RWPE1 (cell line): Measurements from ENCODE around the gene PCDHB8.
"Not testable (repeated sequence)": the region's sequence is repeated elsewhere in the genome, so short reads cannot be mapped to it uniquely, and the experiment has no call there.

Experiments used
- CTCF ChIA-PET: fragments of 350-600 bp; sonication (Branson Sonifier 250); formaldehyde crosslinking; extraction: SDS; loops from one replicate; lab custom pipeline; 2021; lab: Yijun Ruan, JAX
- POLR2A ChIA-PET: fragments of 400-600 bp; formaldehyde crosslinking; extraction: SDS; loops from one replicate; lab custom pipeline; 2020; ENCODE audit warnings: antibody characterized with exemption; ENCODE audit not compliant: low non-redundant PET; lab: Yijun Ruan, JAX
- DNase-seq: peaks from one replicate; pipeline ENCODE4 v3.0.0; 2012; ENCODE audit warnings: low spot score
- H3K27ac ChIP-seq: fragments of 450-650 bp; 2 replicates; pipeline ENCODE4 v1.5.1; 2017
- CTCF ChIP-seq: fragments of 450-650 bp; conservative IDR thresholded peaks from 2 replicates; pipeline ENCODE4 v1.5.1; 2017; ENCODE audit warnings: low read depth, mild to moderate bottlenecking

PCDHB8 gene

GRCh38 chr5:141213656-141214339 lies 36.2 kb downstream of the PCDHB8 start, which contains the start of gene PCDHB13:
PCDHB13 (plus strand) TSS chr5:141213919; CDS start chr5:141214124, 205 bp downstream.
- peak; percentile 66 for TF ChIP-seq CTCF
- POLR2A ChIA-PET, H3K27ac ChIP-seq, DNase-seq: not testable (repeated sequence)
- CTCF ChIA-PET = interaction anchor here (0.7 to 1.2 kb wide), 6 partner anchors 17 to 1986 kb away, joined by 3 read pairs; no protein-coding TSS in a partner anchor

DNA sequence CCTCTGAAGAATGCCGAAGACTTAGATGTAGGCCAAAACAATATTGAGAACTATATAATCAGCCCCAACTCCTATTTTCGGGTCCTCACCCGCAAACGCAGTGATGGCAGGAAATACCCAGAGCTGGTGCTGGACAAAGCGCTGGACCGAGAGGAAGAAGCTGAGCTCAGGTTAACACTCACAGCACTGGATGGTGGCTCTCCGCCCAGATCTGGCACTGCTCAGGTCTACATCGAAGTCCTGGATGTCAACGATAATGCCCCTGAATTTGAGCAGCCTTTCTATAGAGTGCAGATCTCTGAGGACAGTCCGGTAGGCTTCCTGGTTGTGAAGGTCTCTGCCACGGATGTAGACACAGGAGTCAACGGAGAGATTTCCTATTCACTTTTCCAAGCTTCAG lies 37.0 kb downstream of the PCDHB8 start:
- CTCF ChIA-PET, DNase-seq, POLR2A ChIA-PET, H3K27ac ChIP-seq: not testable (repeated sequence)

DNA sequence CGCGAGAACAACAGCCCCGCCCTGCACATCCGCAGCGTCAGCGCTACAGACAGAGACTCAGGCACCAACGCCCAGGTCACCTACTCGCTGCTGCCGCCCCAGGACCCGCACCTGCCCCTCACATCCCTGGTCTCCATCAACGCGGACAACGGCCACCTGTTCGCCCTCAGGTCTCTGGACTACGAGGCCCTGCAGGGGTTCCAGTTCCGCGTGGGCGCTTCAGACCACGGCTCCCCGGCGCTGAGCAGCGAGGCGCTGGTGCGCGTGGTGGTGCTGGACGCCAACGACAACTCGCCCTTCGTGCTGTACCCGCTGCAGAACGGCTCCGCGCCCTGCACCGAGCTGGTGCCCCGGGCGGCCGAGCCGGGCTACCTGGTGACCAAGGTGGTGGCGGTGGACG lies 37.9 kb downstream of the PCDHB8 start:
- CTCF ChIA-PET, H3K27ac ChIP-seq, DNase-seq, POLR2A ChIA-PET: not testable (repeated sequence)

- DNase-seq, H3K27ac ChIP-seq, POLR2A ChIA-PET, CTCF ChIA-PET: not testable (repeated sequence)
Measured at GRCh38 chr5:141216035-141216434, 38.4 kb downstream of the PCDHB8 start.

DNA sequence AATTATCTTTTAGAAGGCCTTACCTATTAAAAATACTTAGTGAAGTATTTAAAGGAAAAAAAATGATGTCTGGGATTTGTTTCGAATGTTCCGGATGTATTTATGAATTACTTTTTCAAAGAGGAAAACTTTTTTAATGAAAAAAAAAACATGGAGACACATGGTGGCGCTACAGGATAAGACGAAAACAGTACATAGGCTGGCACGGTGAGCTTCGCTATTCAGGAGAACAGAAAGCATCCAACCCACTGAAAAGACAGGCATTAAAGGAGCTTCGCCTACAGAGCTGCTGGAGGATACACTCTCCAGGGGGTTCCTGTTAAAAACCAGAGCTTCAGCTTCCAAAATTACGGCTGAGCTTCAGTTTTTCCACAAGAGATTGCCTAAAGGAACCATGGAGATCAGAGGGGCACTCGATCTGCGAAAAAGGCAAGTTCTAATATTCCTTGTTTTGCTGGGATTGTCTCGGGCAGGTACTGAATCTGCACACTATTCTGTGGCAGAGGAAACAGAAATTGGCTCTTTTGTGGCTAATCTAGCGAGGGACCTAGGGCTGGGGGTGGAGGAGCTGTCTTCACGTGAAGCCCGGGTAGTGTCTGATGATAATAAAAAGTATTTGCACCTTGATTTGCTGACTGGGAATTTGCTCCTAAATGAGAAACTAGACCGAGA lies 45.7 kb downstream of the PCDHB8 start, which contains the start of gene PCDHB14:
Gene PCDHB14 (plus strand): TSS at position 232 of the 672 bp plus-strand sequence. CDS start 163 bp downstream, at position 395.
- POLR2A ChIA-PET = no interaction called here
- CTCF ChIA-PET = interaction anchor here (0.6 to 2.9 kb wide), 26 partner anchors 11 to 1043 kb away, joined by 3 to 12 read pairs (median 4); partner anchors contain the start of genes PCDHB10, PCDHB11, PCDHGA2 and PCDHGB3
- peak; percentile 60 for DNase-seq
- H3K27ac ChIP-seq = no peak within 1 kb of the TSS
- peak; percentile 57; the same call in 1 of the 2 replicates for TF ChIP-seq CTCF

DNA sequence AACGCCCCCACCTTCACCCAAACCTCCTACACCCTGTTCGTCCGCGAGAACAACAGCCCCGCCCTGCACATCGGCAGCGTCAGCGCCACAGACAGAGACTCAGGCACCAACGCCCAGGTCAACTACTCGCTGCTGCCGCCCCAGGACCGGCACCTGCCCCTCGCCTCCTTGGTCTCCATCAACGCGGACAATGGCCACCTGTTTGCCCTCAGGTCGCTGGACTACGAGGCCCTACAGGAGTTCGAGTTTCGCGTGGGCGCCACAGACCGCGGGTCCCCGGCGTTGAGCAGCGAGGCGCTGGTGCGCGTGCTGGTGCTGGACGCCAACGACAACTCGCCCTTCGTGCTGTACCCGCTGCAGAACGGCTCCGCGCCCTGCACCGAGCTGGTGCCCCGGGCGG lies 47.3 kb downstream of the PCDHB8 start:
- CTCF ChIA-PET = interaction anchor here (2.9 kb wide), 1 partner anchor 300 kb away, joined by 12 read pairs; no protein-coding TSS in a partner anchor
- DNase-seq, H3K27ac ChIP-seq, POLR2A ChIA-PET: not testable (repeated sequence)

- CTCF ChIA-PET = interaction anchor here (0.6 kb wide), 2 partner anchors 356 to 428 kb away, joined by 3 read pairs; partner anchors contain the start of gene PCDHA11
- DNase-seq, POLR2A ChIA-PET, H3K27ac ChIP-seq: not testable (repeated sequence)
Measured at GRCh38 chr5:141225421-141225820, 47.8 kb downstream of the PCDHB8 start.
